ENCODE measurements around the gene RAB6B. TPM values are rescaled to one million over a fixed set of nuclear protein-coding genes. Genes with fewer than 3 reads are reported as not detected.

Gene RAB6B
- total RNA-seq, 4 donors from 2014 or later = 0.30 to 1.1 (median 0.65) TPM

DNA sequence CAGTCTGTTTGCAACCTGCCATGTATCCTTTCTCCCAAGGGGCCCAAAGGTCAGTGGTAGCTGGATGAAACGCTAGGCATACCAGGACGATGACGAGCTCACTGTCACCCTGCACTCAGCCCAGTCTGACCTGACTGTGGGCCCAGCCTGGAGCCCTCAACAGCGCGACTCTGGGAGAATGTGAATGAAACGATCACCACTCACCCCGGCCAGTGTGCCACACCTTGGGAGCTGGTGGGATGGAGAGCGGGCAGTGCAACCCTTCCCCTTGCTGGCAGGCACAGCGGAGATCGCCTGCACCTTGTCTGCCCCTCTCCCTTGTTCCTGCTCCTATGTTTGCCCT, 62.9 kb downstream of the RAB6B start:
- no peak for DNase-seq (ENCODE audit: low spot score in 2 of 2)
- intact Hi-C loops (cut with DNase I; ENCODE audit: low total_unique reads) = no loop called here
- no peak overlapping the region for H3K4me3 ChIP-seq (ENCODE audit: low read depth, poor library complexity, severe bottlenecking)
- WGBS, 2 donors = 94 to 96% methylated on average over 10 of the region's 10 CpGs
- no peak for TF ChIP-seq CTCF (IDR thresholded peaks at IDR 0.05)
- no peak for TF ChIP-seq POLR2A (IDR thresholded peaks at IDR 0.05)

- TF ChIP-seq CTCF (IDR thresholded peaks at IDR 0.05) = no peak
- no peak for TF ChIP-seq POLR2A (IDR thresholded peaks at IDR 0.05)
- no peak overlapping the region for H3K4me3 ChIP-seq (ENCODE audit: low read depth, poor library complexity, severe bottlenecking)
- DNase-seq (ENCODE audit: low spot score in 2 of 2) = no peak
- intact Hi-C loops (cut with DNase I; ENCODE audit: low total_unique reads) = no loop called here
- WGBS, 2 donors = 80 to 83% methylated on average over 13 of the region's 13 CpGs
These were observed 63.5 kb downstream of the RAB6B start for GRCh38 chr3:133831966-133832801.

DNA sequence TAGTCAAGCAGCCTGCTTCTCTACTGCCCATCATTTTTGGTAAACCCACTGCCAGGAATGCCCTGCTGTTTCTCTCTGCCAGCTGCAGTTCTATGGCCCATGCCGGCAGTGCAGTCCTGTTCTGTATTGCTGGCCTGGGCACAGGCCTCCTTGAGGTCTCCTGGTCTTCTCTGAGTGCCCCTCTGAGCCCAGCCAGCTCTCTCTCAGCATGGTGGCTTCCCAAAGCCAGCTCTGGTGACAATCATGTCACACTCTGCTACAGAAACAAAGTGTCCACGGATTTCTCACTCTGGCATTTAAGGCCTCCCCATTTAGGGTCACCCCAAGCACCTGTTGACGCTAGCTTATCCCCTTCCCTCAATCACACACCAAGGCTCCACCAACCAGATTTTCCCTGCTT, 65.6 kb downstream of the RAB6B start:
- WGBS, 2 donors = 83 to 97% methylated on average over 3 of the region's 3 CpGs
- TF ChIP-seq POLR2A (IDR thresholded peaks at IDR 0.05) (no peak), CTCF (IDR thresholded peaks at IDR 0.05) (no peak)
- intact Hi-C loops (cut with DNase I; ENCODE audit: low total_unique reads) = no loop called here
- no peak for DNase-seq (ENCODE audit: low spot score in 2 of 2)
- no peak overlapping the region for H3K4me3 ChIP-seq (ENCODE audit: low read depth, poor library complexity, severe bottlenecking)

DNA sequence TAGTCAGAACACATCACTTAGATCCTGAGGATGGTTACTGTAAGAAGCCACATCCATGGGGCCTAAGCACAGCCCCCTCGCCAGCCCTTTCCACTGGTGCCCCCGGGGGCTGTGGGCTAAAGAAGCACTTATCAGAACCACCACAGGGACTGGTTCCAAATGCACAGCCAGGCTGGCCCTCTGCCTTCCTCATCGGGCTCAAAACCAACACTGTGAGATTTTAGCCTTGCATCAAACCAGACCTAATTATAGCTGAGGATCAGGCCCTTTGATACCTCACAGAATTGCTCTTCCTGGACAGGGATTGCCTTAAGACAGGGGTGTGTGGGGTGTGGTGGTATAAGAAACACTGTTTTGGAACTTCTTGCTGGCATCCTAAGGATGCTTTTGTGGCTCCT, 66.4 kb downstream of the RAB6B start:
- no peak overlapping the region for H3K4me3 ChIP-seq (ENCODE audit: low read depth, poor library complexity, severe bottlenecking)
- DNase-seq (ENCODE audit: low spot score in 2 of 2) = no peak
- TF ChIP-seq CTCF (IDR thresholded peaks at IDR 0.05) = no peak
- no peak for TF ChIP-seq POLR2A (IDR thresholded peaks at IDR 0.05)
- 80 to 81% methylated on average over 3 of the region's 3 CpGs for WGBS, 2 donors
- intact Hi-C loops (cut with DNase I; ENCODE audit: low total_unique reads) = no loop called here

DNA sequence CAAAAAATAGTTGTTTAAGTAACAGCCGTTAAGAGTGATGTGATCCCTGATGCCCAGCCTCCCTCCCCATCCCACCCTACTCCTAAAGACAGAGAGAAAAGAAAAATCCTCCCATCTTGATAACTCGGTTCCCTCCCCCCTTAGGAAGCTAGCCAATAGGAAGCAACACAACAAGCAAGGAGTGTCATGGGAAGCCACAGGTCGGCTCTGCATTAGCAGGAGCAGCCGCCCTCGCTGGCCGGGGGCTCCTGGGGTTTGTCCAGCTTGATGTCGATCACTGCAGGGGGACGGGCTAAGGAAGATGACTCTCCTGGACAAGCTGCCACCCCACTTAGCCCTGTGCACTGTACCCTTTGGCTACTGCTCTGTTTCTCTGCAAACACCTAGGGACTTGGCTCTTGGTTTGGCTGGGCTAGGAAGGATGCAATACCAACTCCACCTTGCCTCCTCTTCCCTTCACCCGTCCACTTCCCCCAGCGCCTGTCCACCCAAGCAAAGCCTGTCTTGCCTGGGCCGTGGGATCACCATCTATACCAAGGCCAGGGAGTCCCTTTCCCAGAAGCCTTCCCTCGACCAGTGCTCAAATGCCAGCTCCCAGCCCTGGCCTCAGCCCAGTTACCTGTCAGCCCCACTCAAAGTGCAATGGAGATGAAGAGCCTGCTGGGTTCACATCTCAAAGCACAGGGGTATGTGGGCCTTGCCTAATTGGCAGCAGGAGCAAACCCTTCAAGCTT, 66.9 kb downstream of the RAB6B start:
- DNase-seq (ENCODE audit: low spot score in 2 of 2) = no peak
- H3K4me3 ChIP-seq (ENCODE audit: low read depth, poor library complexity, severe bottlenecking) = no peak overlapping the region
- no peak for TF ChIP-seq POLR2A (IDR thresholded peaks at IDR 0.05)
- TF ChIP-seq CTCF (IDR thresholded peaks at IDR 0.05) = no peak
- 81% methylated on average over 12 of the region's 12 CpGs for WGBS, 2 donors
- intact Hi-C loops (cut with DNase I; ENCODE audit: low total_unique reads) = no loop called here
